ENCODE measurements around the gene SLTM.
"Not testable (repeated sequence)": the region's sequence is repeated elsewhere in the genome, so short reads cannot be mapped to it uniquely, and the experiment has no call there.

Gene SLTM

GRCh38 chr15:58926823-58927222, 6.7 kb downstream of the SLTM start:
- no peak for DNase-seq (ENCODE audit: low spot score)

GRCh38 chr15:58924327-58924726, 9.2 kb downstream of the SLTM start:
- DNase-seq (ENCODE audit: low spot score) = no peak

- DNase-seq (ENCODE audit: low spot score) = no peak
These were observed 9.7 kb downstream of the SLTM start for GRCh38 chr15:58923696-58924300.

GRCh38 chr15:58923284-58923683, 10.2 kb downstream of the SLTM start:
- DNase-seq (ENCODE audit: low spot score) = no peak

- DNase-seq (ENCODE audit: low spot score) = no peak
These were observed 12.2 kb downstream of the SLTM start for GRCh38 chr15:58921267-58921790.

- DNase-seq (ENCODE audit: low spot score) = not testable (repeated sequence)
These were observed 13.0 kb downstream of the SLTM start for GRCh38 chr15:58920447-58920846.

- DNase-seq (ENCODE audit: low spot score) = no peak
These were observed 14.2 kb downstream of the SLTM start for GRCh38 chr15:58919232-58919631.

- DNase-seq (ENCODE audit: low spot score) = no peak
These were observed 15.2 kb downstream of the SLTM start for GRCh38 chr15:58918239-58918638.

- DNase-seq (ENCODE audit: low spot score) = not testable (repeated sequence)
These were observed 15.8 kb downstream of the SLTM start for GRCh38 chr15:58917613-58918129.

GRCh38 chr15:58916962-58917361, 16.5 kb downstream of the SLTM start:
- DNase-seq (ENCODE audit: low spot score) = no peak

GRCh38 chr15:58910456-58910855, 23.0 kb downstream of the SLTM start:
- no peak for DNase-seq (ENCODE audit: low spot score)

- DNase-seq (ENCODE audit: low spot score) = no peak
These were observed 23.9 kb downstream of the SLTM start for GRCh38 chr15:58909616-58910015.

GRCh38 chr15:58908550-58909309, 24.7 kb downstream of the SLTM start:
- no peak for DNase-seq (ENCODE audit: low spot score)

- DNase-seq (ENCODE audit: low spot score) = no peak
These were observed 32.8 kb downstream of the SLTM start for GRCh38 chr15:58900631-58901030.

GRCh38 chr15:58898150-58898680, 35.3 kb downstream of the SLTM start:
- no peak for DNase-seq (ENCODE audit: low spot score)

- DNase-seq (ENCODE audit: low spot score) = no peak
These were observed 44.1 kb downstream of the SLTM start for GRCh38 chr15:58889363-58889762.

- no peak for DNase-seq (ENCODE audit: low spot score)
These were observed 46.6 kb downstream of the SLTM start for GRCh38 chr15:58886921-58887320.

GRCh38 chr15:58883926-58884325, 49.6 kb downstream of the SLTM start:
- not testable (repeated sequence) for DNase-seq (ENCODE audit: low spot score)

- DNase-seq (ENCODE audit: low spot score) = no peak
These were observed 51.2 kb downstream of the SLTM start for GRCh38 chr15:58882243-58882642.

GRCh38 chr15:58880320-58880719, 53.2 kb downstream of the SLTM start:
- no peak for DNase-seq (ENCODE audit: low spot score)

GRCh38 chr15:58877999-58878825, 55.3 kb downstream of the SLTM start:
- DNase-seq (ENCODE audit: low spot score) = no peak

Data from Ammon's horn (tissue), 1 donor.